OCI-LY7 (cell line): ENCODE data around the gene COL5A1. TPM values are rescaled to one million over a fixed set of nuclear protein-coding genes. Genes with fewer than 3 reads are reported as not detected.

Source experiments
- BruUV-seq: library from RNA; stranded (reverse); fragments of 400-500 nt; replicated peaks from 2 replicates; lab custom pipeline; 2021; lab: Mats Ljungman, UMichigan
- CTCF ChIA-PET: fragments of 300-600 bp; sonication (Branson Sonifier 250); formaldehyde crosslinking; loops from one replicate; lab custom pipeline; 2022; ENCODE audit warnings: antibody characterized with exemption; ENCODE audit not compliant: unreplicated experiment; lab: Charles Lee
- POLR2A ChIA-PET: fragments of 300-600 bp; sonication (Branson Sonifier 250); formaldehyde crosslinking; loops from one replicate; lab custom pipeline; 2022; ENCODE audit warnings: antibody characterized with exemption; lab: Charles Lee
- DNase-seq: peaks from one replicate; pipeline ENCODE4 v3.0.0-alpha.2; 2015; ENCODE audit warnings: low spot score
- H2AFZ ChIP-seq: fragments of 200-600 bp; sonication (generic), shearing (Covaris generic); 2 replicates; pipeline ENCODE4 v1.6.1; 2014; ENCODE audit warnings: mild to moderate bottlenecking, antibody characterized with exemption, low read length, moderate library complexity
- H3K27ac ChIP-seq: fragments of 200-600 bp; sonication (generic); 2 replicates; pipeline ENCODE4 v1.5.1; 2014; ENCODE audit warnings: mixed run types, low read depth, mild to moderate bottlenecking, moderate library complexity, low read length, inconsistent platforms; ENCODE audit not compliant: poor library complexity, severe bottlenecking
- H3K36me3 ChIP-seq: fragments of 200-600 bp; sonication (generic); 2 replicates; pipeline ENCODE4 v1.6.1; 2014; ENCODE audit warnings: mild to moderate bottlenecking, antibody characterized with exemption, low read length, moderate library complexity, mixed read lengths; ENCODE audit not compliant: insufficient read depth
- H3K4me1 ChIP-seq: fragments of 200-600 bp; sonication (generic); 2 replicates; pipeline ENCODE4 v1.5.1; 2014; ENCODE audit warnings: mild to moderate bottlenecking, low read length; ENCODE audit not compliant: insufficient read depth, poor library complexity, severe bottlenecking
- H3K4me2 ChIP-seq: fragments of 200-600 bp; sonication (generic); 2 replicates; pipeline ENCODE4 v1.6.1; 2014; ENCODE audit warnings: mild to moderate bottlenecking, low read length
- H3K4me3 ChIP-seq: fragments of 200-600 bp; sonication (generic); 2 replicates; pipeline ENCODE4 v1.5.1; 2014; ENCODE audit warnings: mild to moderate bottlenecking, low read depth, low read length; ENCODE audit not compliant: poor library complexity, severe bottlenecking
- H3K79me2 ChIP-seq: fragments of 200-600 bp; sonication (generic); 2 replicates; pipeline ENCODE4 v1.6.1; 2016; ENCODE audit warnings: low read depth, mild to moderate bottlenecking, low read length, moderate library complexity, mixed read lengths; ENCODE audit not compliant: insufficient read depth
- H3K9me2 ChIP-seq: fragments of 200-600 bp; sonication (generic); 2 replicates; pipeline ENCODE4 v1.6.1; 2016; ENCODE audit warnings: mild to moderate bottlenecking, low read length, mixed read lengths; ENCODE audit not compliant: insufficient read depth
- H3K9me3 ChIP-seq: fragments of 200-600 bp; sonication (generic); 2 replicates; pipeline ENCODE4 v1.6.1; 2014; ENCODE audit warnings: mild to moderate bottlenecking, mixed run types, low read length, mixed read lengths
- H4K20me1 ChIP-seq: fragments of 200-600 bp; sonication (generic); 2 replicates; pipeline ENCODE4 v1.6.1; 2014; ENCODE audit warnings: mild to moderate bottlenecking, antibody characterized with exemption, low read length, moderate library complexity, mixed read lengths; ENCODE audit not compliant: insufficient read depth
- CTCF ChIP-seq: fragments of 200-600 bp; sonication (generic); conservative IDR thresholded peaks from 2 replicates; pipeline ENCODE4 v1.5.1; 2014; ENCODE audit warnings: mild to moderate bottlenecking, antibody characterized with exemption, low read length, moderate library complexity, mixed read lengths
- EZH2phosphoT487 ChIP-seq: fragments of 200-600 bp; sonication (generic); IDR thresholded peaks from 2 replicates; pipeline ENCODE4 v1.6.1; 2018; ENCODE audit warnings: low read depth, borderline replicate concordance, mild to moderate bottlenecking, mixed run types, antibody characterized with exemption, low read length, moderate library complexity, mixed read lengths
- intact Hi-C: fragments of 100-400 bp; cut with micrococcal nuclease; formaldehyde crosslinking; loops from one replicate; pipeline ENCODE4 v1.10.0; 2022; ENCODE audit not compliant: unreplicated experiment
- total RNA-seq, 2 experiments: library from RNA; depleted of rRNA in 1 of 2; stranded (reverse); fragments of >200 nt in 1 of 2; shearing (Covaris generic) in 1 of 2; gene quantifications; 2 replicates each; pipeline ENCODE4 v1.2.3, GENCODE V29; 2014 to 2022

COL5A1 gene
- total RNA-seq, 2 experiments from 2014 or later: 12.2 to 28.6 TPM

- no peaks in the 10 kb centered on the region for H3K9me2 ChIP-seq
- no peaks in the 10 kb centered on the region for H3K9me3 ChIP-seq
- intact Hi-C loops: no loop called here
- H3K79me2 ChIP-seq: no peaks in the 10 kb centered on the region
- no peaks in the 10 kb centered on the region for H3K36me3 ChIP-seq
- H3K27ac ChIP-seq: no peak overlapping the region
- H4K20me1 ChIP-seq: no peaks in the 10 kb centered on the region
- no peak overlapping the region for H3K4me2 ChIP-seq
- H3K4me1 ChIP-seq: no peaks in the 10 kb centered on the region
- TF ChIP-seq EZH2phosphoT487: no peak
- no peak for TF ChIP-seq CTCF
- no peak overlapping the region for H2AFZ ChIP-seq
- DNase-seq: no peak
- no peak overlapping the region for H3K4me3 ChIP-seq
- BruUV-seq: no TSS peak
- ChIA-PET POLR2A (no interaction called here), CTCF (no interaction called here)
Measured at GRCh38 chr9:134630861-134631260, 10.7 kb upstream of the COL5A1 start.

- ChIA-PET CTCF (interaction anchor here (0.5 kb wide), 1 partner anchor 241 kb away, joined by 3 read pairs; no protein-coding TSS in a partner anchor), POLR2A (interaction anchor here (0.7 kb wide), 1 partner anchor 773 kb away, joined by 3 read pairs; no protein-coding TSS in a partner anchor)
- H3K79me2 ChIP-seq: no peaks in the 10 kb centered on the region
- H3K9me2 ChIP-seq: no peaks in the 10 kb centered on the region
- no peak for DNase-seq
- no TSS peak for BruUV-seq
- no peaks in the 10 kb centered on the region for H3K9me3 ChIP-seq
- intact Hi-C loops: no loop called here
- no peak overlapping the region for H3K4me2 ChIP-seq
- no peaks in the 10 kb centered on the region for H3K4me1 ChIP-seq
- no peaks in the 10 kb centered on the region for H3K36me3 ChIP-seq
- H2AFZ ChIP-seq: no peak overlapping the region
- TF ChIP-seq EZH2phosphoT487: no peak
- TF ChIP-seq CTCF: no peak
- H3K27ac ChIP-seq: no peak overlapping the region
- no peaks in the 10 kb centered on the region for H4K20me1 ChIP-seq
- no peak overlapping the region for H3K4me3 ChIP-seq
Measured at GRCh38 chr9:134631881-134632280, 9.7 kb upstream of the COL5A1 start.

- TF ChIP-seq EZH2phosphoT487 (no peak), CTCF (no peak)
- H3K4me3 ChIP-seq: no peak overlapping the region
- H4K20me1 ChIP-seq: no peaks in the 10 kb centered on the region
- no peaks in the 10 kb centered on the region for H3K36me3 ChIP-seq
- no peaks in the 10 kb centered on the region for H3K9me2 ChIP-seq
- no peak overlapping the region for H3K4me2 ChIP-seq
- no peak overlapping the region for H2AFZ ChIP-seq
- no peak overlapping the region for H3K27ac ChIP-seq
- no peak for DNase-seq
- BruUV-seq: no TSS peak
- no peaks in the 10 kb centered on the region for H3K9me3 ChIP-seq
- CTCF ChIA-PET: no interaction called here
- H3K4me1 ChIP-seq: no peaks in the 10 kb centered on the region
- H3K79me2 ChIP-seq: no peaks in the 10 kb centered on the region
- POLR2A ChIA-PET: no interaction called here
- intact Hi-C loops: no loop called here
Measured at GRCh38 chr9:134632329-134632728, 9.3 kb upstream of the COL5A1 start.
